Activated naive CD4-positive, alpha-beta T cell treated with Interleukin-2 at 50 U/mL for 16 hours (primary cell): ENCODE measurements around the gene TBC1D8.
"Not testable (repeated sequence)": the region's sequence is repeated elsewhere in the genome, so short reads cannot be mapped to it uniquely, and the experiment has no call there.

Experiments used
- DNase-seq: peaks from one replicate; pipeline ENCODE4 v3.0.0-alpha.2; 2020

Gene TBC1D8

DNA sequence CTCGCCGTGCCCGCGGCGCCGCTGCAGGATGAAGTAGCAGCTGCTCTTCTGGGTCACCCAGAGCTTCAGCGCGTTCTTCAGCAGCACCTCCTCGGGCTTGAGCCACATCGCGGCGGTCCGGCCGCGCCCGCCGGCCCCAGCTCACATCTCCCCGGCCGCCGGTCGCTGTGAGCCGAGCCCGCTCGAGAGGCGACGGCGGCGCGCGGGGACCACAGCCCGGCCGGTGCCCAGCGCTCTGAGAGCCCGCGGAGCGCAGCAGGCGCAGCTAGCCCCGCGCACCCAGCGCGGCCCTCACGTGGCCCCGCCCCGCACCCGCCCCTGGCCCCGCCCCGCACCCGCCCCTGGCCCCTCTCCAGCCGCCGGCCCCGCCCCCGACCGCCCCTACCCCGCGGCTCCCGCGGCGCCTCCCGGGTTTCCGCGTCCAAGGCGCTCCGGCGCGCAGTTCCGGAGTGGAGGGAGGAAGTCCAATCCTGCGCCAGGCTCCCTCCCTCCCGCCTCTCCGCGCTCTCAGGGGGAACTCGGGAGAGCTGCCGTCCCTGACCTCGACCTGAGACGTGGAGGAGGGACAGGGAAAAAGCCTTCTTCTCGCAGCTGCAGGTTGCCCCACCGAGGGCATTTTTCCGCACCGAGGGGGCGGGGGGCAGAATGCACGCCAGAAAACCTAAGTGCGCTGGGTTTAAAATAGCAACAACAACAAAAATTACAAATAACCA lies at the start of gene TBC1D8:
TSS of gene TBC1D8 (minus strand) at position 237 of the 713 bp plus-strand sequence. CDS start at position 108, 129 bp downstream.
- peak; percentile 63 for DNase-seq

GRCh38 chr2:101200676-101201075 lies 49.5 kb upstream of the TBC1D8 start:
- DNase-seq: no peak

GRCh38 chr2:101199251-101199791 lies 48.1 kb upstream of the TBC1D8 start:
- no peak for DNase-seq

- DNase-seq: no peak
These were observed 46.6 kb upstream of the TBC1D8 start for GRCh38 chr2:101197814-101198213.

DNA sequence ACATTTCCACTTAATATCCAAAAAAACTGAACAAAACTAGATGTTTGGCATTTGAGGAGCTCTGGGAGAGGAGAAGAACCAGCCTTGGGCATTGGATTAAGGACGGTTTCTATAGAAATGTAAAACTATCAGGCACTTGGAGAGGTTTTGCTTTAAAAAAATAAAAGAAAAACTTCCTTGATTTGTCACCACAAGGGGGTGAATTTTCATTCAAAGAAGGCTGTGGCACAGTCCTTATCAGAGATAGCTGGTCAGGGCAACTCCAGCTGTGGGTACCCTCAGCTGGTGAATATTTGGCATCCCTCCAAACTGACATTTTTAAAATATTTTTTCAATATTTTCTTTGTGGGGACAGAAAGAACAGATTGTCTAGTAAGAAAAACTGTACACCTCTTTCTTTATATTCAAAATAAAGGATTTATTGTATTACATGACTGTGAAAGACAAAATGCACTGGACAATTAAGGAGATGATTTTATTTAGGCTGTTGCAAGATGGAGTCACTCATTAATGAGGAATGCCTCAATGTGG lies 46.1 kb upstream of the TBC1D8 start:
- DNase-seq: no peak

DNA sequence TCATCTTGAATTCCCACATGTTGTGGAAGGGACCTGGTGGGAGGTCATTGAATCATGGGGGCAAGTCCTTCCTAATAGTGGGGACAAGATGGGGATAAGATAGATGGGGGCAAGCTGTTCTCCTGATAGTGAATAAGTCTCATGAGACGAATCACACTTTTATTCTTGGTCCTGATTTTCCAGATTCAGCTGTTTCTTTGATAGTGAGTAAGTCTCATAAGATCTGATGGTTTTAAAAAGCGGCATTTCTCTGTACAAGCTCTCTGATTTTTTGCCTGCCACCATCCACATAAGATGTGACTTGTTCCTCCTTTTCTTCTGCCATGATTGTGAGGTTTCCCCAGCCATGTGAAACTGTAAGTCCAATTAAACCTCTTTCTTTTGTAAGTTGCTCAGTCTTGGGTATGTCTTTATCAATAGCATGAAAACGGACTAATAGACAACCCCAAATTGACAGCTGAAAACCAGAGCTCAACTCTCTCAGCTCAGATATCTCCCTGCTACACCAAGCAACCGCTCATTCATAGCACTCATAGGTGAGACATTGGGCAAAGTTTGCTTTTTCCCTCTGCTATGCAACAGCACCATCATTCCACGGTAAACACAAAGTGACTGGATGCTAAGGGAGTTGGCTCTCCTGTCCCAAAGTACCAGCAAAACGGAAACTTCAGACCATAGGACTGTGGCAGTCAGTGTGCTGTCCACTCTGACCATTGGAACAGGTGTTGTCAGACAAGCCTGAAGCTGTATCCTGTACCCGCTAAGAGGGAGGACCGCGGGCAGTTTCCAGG lies 44.9 kb upstream of the TBC1D8 start:
- DNase-seq: no peak

GRCh38 chr2:101193033-101193626 lies 41.9 kb upstream of the TBC1D8 start:
- DNase-seq: no peak

DNA sequence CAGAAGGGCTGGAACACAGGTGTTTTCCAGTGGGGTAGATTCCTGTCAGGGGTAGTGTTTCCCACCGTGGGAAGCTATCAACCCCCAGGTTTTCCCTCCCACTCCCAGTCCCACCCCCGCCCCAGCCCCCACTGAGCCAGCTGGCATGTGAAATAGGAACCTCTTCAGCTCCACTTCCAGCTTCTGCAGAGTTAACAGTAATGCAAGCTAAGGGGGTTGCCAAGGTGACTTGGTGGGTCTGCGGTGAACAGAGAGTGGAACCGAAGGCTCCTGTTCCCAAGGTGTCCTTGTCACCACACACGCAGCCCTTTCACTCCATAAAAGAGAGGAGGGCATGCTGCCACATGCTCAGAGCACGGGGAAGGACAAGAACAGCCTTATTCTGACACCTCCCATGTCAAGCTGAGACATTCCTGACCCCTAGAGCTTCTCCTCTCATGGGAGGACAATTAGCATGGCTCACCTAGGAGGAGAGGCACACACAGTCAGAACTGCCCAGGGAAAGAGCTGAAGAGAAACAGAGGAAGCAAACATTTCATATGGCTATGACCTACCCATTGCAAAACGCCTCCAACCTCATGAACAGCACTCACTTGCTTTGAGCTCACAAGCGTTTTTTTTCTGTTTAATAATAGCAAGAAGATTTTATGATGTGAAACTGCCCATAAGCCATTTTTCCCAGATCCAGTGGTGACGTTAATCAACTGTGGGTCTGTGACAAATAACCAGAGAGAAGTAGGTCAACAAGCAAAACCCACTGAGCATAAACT lies 39.8 kb upstream of the TBC1D8 start:
- DNase-seq: no peak

DNA sequence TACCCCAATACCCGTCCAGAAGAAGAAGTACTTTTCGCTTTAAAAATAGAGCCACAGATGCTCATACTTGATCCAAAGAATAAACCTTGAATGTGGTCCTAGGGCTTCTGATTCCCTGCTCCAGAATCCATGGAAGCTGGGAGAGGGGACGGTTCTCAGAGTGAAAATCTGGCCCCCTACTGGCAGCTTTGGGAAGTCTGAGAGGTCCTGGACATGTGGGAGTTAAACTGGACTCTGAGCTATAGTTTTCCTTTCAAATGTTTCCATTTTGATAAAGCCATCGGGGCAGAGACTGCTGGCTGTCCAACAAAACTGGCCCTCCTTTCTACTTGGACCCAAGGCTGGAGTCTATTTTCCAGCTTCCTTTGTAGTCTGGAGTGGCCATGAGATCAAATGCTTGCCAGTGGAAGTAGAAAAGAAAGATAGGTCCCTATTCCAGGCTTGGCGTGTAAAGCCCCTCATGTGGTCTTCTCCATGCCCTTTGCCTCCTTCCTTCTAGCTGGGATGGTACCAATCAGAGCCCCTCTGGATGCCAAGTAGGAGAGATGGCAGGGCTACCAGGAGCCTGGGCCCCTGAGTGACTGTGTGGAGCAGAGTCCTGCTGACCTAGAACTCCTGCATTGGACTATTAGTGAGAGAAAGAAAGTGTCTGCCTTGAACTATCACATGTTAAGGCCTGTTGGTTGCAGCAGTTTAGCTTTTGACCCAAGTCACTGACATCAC lies 37.7 kb upstream of the TBC1D8 start:
- no peak for DNase-seq

- no peak for DNase-seq
These were observed 35.9 kb upstream of the TBC1D8 start for GRCh38 chr2:101187131-101187530.

DNA sequence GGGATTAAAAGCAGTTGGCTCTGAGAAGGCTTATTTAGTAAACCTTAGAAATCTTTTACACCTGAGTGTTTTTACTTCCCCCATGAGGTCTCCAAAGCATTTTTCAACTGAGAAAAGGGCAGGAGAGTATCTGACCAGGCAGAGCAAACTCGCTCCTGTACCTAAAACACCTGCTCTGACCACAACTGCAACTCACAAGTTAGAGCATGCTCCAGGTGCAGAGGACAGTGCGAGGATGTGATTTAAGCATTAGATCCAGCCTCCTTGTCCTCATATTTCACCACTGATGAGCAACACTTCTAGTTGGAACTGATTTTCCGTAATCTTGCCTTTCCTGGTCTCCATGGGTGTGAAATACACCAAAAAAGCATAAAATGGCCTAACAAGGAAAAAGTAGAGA lies 34.5 kb upstream of the TBC1D8 start:
- no peak for DNase-seq

DNA sequence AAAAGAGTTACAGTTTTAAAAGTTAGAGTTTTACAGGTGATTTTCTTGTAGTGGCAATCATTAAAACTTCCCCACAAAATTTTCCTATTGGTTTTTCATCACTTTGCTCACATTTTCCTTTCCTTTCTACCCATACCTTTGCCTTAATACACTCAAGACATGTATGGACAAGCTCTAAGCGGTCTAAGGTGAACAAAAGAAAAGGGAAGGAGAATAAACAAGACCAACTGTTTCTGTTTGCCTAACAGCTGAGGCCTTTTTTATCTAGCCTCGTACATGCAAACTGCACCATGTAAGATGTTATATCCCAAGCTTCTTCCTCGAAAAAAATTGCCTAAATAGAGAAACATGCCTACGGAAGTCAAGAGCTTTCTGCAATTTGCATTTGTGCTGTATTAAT lies 33.9 kb upstream of the TBC1D8 start:
- DNase-seq: no peak

DNA sequence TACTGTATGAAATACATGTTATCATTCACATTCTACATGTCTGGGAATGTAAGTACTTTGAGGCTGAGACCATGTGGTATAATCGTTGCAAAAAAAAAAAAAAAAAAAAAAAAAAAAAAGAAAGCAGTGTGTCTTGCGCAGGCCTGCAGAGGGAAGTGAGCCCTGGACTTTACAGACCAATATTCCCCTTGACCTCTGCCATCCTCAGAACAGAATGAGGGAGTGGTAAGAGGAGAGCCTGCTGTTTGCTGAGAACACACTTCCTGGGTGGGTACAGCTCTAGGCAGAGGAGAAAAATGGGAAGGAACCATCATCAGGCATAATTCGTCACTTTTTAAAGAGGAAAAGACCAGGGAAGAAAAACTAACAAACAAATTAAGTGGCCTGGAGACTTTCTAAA lies 28.8 kb upstream of the TBC1D8 start:
- DNase-seq: no peak

- no peak for DNase-seq
These were observed 25.6 kb upstream of the TBC1D8 start for GRCh38 chr2:101176803-101177202.

- no peak for DNase-seq
These were observed 24.8 kb upstream of the TBC1D8 start for GRCh38 chr2:101175991-101176390.

DNA sequence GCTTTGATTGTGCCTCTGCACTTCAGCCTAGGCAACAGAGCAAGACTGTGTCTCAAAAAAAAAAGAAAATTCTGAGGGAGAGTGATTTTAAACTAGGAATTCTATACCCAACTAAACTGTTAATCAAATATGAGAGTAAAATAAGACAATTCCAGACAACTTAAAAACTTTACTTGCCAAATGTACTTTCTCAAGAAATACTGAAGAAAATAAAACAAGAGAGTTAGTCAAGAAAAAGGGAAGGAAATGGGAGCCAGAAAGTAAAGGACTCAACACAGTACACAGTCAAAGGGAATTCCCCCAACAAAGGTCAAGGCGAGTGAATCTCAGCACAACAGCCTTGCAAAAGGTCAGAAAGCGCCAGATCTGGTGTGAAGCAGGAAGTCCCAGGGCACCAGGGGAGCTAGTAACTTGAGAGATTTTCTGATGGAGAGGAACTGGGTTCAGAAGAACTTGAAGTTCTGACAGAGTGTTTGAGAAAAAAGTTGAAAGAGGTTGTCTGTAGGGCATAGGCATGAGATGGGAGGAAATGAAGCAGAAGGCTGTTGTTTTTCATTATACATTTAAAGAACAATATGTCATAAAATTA lies 22.6 kb upstream of the TBC1D8 start:
- no peak for DNase-seq

DNA sequence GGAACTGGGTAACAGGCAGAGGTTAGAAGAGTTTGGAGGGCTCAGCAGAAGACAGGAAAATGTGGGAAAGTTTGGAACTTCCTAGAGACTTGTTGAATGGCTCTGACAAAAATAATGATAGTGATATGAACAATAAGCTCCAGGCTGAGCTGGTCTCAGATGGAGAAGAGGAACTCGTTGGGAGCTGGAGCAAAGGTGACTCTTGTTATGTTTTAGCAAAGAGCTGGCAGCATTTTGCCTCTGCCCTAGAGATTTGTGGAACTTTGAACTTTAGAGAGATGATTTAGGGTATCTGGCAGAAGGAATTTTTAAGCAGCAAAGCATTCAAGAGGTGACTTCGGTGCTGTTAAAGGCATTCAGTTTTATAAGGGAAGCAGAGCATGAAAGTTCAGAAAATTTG lies 18.6 kb upstream of the TBC1D8 start:
- not testable (repeated sequence) for DNase-seq

GRCh38 chr2:101168706-101169105 lies 17.5 kb upstream of the TBC1D8 start:
- no peak for DNase-seq

DNA sequence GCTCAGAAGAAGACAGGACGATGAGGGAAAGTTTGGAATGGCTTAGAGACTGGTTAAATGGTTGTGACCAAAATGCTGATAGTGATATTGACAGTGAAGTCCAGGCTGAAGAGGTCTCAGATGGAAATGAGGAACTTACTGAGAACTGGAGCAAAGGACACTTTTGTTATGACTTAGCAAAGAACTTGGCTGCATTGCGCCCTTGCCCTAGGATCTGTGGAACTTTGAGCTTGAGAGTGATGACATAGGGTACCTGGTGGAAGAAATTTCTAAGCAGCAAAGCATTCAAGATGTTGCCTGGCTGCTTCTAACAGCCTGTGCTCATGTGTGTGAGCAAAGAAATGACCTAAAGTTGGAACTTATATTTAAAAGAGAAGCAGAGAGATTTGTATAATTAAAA lies 16.4 kb upstream of the TBC1D8 start:
- DNase-seq: not testable (repeated sequence)

DNA sequence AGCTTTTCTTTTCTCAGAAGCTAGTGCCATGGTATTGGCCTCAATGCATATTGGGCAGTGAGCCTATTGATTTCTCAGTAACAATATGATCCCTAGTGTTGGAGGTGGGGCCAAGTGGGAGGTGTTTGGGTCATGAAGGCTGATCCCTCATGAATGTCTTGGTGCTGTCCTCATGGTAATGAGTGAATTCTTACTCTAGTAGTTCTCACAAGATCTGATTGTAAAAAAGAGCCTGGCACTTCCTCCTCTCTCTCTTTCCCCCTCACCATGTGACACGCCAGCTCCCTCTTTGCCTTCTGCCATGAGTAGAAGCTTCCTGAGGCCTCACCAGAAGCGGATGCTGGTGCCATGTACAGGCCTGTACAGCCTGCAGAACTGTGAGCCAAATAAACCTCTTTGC lies 12.8 kb upstream of the TBC1D8 start:
- no peak for DNase-seq

- no peak for DNase-seq
These were observed 11.6 kb upstream of the TBC1D8 start for GRCh38 chr2:101162561-101163330.
